Measurements from ENCODE around the gene PBX1. TPM values are rescaled to one million over a fixed set of nuclear protein-coding genes. Genes with fewer than 3 reads are reported as not detected.
A peak's percentile ranks its signal among the peaks of the same experiment; 100 is the strongest.

PBX1 gene
- total RNA-seq, 2 donors from 2014 or later, result 59.9 to 79.2 TPM

DNA sequence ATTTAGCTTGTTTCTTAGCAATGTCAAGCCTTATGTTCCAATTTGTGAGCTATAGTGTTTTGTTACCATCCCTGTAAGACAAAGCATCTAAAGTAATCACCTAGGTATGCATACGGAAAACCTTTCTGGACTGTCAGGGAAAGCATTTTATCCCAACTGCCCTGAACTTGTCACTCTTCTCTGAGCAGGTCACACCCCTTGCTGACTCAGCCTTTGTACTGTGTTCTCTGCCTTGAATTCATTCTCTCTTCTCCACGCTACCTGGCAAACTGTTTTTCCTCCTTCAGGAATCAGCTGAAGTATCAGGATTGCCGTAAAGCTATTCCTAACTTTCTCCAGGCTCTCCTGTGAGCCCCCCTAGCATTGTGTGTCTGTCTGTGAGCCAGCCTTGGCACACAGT is 54.2 kb downstream of the PBX1 start:
- H3K9ac ChIP-seq (ENCODE audit: extremely low read depth, low read length, poor library complexity, severe bottlenecking), result no peak overlapping the region
- WGBS, 2 experiments (ENCODE audit: insufficient coverage in 1 of 2, insufficient read length in 1 of 2), result 75 to 79% methylated on average over 3 of the region's 3 CpGs
- H3K9me3 ChIP-seq (ENCODE audit: control insufficient read depth, low read length), result no peaks in the 10 kb centered on the region
- Mint-ChIP-seq H3K4me1 (peaks cover 56% of the 10 kb centered on the region), H3K36me3 (ENCODE audit: low read depth) (no peaks in the 10 kb centered on the region), H3K4me3 (no peak overlapping the region), H3K9me3 (no peaks in the 10 kb centered on the region), H3K27ac (no peak overlapping the region), H3K27me3 (ENCODE audit: insufficient read depth) (no peaks in the 10 kb centered on the region)
- H3K27me3 ChIP-seq (ENCODE audit: control insufficient read depth, insufficient read depth, low read length, poor library complexity, severe bottlenecking), result no peaks in the 10 kb centered on the region
- no peaks in the 10 kb centered on the region for H3K36me3 ChIP-seq (ENCODE audit: control insufficient read depth, insufficient read depth, low read length)
- H3K4me1 ChIP-seq (ENCODE audit: control insufficient read depth, insufficient read depth, low read length), result peaks cover 5% of the 10 kb centered on the region
- H3K4me3 ChIP-seq (ENCODE audit: low read length), result no peak overlapping the region
- TF ChIP-seq, protein P1, sequence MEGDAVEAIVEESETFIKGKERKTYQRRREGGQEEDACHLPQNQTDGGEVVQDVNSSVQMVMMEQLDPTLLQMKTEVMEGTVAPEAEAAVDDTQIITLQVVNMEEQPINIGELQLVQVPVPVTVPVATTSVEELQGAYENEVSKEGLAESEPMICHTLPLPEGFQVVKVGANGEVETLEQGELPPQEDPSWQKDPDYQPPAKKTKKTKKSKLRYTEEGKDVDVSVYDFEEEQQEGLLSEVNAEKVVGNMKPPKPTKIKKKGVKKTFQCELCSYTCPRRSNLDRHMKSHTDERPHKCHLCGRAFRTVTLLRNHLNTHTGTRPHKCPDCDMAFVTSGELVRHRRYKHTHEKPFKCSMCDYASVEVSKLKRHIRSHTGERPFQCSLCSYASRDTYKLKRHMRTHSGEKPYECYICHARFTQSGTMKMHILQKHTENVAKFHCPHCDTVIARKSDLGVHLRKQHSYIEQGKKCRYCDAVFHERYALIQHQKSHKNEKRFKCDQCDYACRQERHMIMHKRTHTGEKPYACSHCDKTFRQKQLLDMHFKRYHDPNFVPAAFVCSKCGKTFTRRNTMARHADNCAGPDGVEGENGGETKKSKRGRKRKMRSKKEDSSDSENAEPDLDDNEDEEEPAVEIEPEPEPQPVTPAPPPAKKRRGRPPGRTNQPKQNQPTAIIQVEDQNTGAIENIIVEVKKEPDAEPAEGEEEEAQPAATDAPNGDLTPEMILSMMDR (conservative IDR thresholded peaks at IDR 0.05), result no peak
- DNase-seq, result no peak
- no peak overlapping the region for H3K27ac ChIP-seq (ENCODE audit: low read depth, low read length)

DNA sequence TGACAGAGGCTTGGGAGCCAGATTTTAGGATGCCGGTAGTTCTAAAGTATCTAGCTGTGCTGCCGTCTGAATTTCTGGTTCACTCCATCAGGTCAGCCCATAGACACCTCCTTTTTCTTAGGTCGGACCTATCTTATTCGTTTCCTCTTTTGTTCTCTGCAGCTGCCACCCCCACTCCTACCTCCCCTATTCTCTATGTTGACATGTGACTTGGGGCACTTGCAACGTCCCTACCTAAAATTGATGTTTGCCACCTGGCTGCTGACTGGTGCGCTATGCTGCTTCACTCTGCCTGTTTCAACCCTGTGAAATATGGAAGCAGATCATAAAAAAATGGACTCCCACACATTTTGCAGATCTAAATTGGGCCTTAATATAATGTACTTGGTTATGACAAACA is 55.3 kb downstream of the PBX1 start:
- Mint-ChIP-seq H3K4me1 (peaks cover 51% of the 10 kb centered on the region), H3K36me3 (ENCODE audit: low read depth) (no peaks in the 10 kb centered on the region), H3K9me3 (no peaks in the 10 kb centered on the region), H3K27ac (peak overlapping the region; percentile 25), H3K27me3 (ENCODE audit: insufficient read depth) (no peaks in the 10 kb centered on the region), H3K4me3 (no peak overlapping the region)
- H3K36me3 ChIP-seq (ENCODE audit: control insufficient read depth, insufficient read depth, low read length), result no peaks in the 10 kb centered on the region
- H3K9me3 ChIP-seq (ENCODE audit: control insufficient read depth, low read length), result no peaks in the 10 kb centered on the region
- peaks cover 5% of the 10 kb centered on the region for H3K4me1 ChIP-seq (ENCODE audit: control insufficient read depth, insufficient read depth, low read length)
- WGBS, 2 experiments (ENCODE audit: insufficient coverage in 1 of 2, insufficient read length in 1 of 2), result 94% methylated on average over 6 of the region's 6 CpGs
- H3K4me3 ChIP-seq (ENCODE audit: low read length), result no peak overlapping the region
- no peak for DNase-seq
- H3K27ac ChIP-seq (ENCODE audit: low read depth, low read length), result no peak overlapping the region
- no peak overlapping the region for H3K9ac ChIP-seq (ENCODE audit: extremely low read depth, low read length, poor library complexity, severe bottlenecking)
- H3K27me3 ChIP-seq (ENCODE audit: control insufficient read depth, insufficient read depth, low read length, poor library complexity, severe bottlenecking), result no peaks in the 10 kb centered on the region
- TF ChIP-seq, protein P1 (conservative IDR thresholded peaks at IDR 0.05), result no peak

DNA sequence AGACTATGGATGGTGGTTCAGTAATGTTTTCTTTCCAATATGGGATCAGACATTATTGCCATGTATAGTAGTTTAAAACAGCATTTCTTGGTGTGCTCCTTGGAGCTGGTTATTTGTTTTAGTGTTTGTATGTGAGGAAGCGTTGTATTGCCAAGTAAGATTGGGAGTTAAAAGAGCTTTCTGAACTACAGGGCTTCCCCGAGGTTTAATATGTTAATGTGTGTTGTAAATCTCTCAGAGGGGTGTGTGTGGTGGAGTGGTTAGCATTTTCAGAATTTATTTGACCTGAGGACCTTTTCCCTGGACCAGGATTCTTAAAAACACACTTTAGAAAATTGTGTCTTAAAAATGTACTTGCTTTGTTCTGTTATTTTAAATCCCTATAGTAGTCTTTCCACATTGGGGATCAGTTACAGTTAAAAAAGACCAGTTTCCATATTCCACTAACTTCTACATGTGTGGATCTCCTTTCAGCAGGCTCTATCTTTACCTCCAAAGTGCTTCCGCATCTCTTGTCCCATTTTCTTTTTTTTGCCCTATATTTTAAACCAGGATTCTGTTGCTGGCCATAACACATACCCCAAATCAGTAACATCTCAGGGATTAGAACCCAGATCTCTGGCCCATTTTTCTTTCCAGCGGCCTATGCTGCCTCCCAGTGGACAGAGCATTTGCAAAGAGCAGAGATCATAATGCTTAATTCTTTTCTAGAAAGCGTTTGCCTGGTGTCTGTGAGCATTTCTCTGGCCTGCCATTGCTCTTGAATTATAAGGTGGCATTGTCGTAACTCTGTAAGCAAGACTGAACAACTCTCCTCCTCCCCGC is 58.6 kb downstream of the PBX1 start:
- no peaks in the 10 kb centered on the region for H3K4me1 ChIP-seq (ENCODE audit: control insufficient read depth, insufficient read depth, low read length)

More for the DNA sequence above, 58.6 kb downstream of the PBX1 start:
- Mint-ChIP-seq H3K4me1 (peaks cover 36% of the 10 kb centered on the region), H3K4me3 (no peak overlapping the region), H3K27me3 (ENCODE audit: insufficient read depth) (no peaks in the 10 kb centered on the region), H3K36me3 (ENCODE audit: low read depth) (no peaks in the 10 kb centered on the region), H3K27ac (no peak overlapping the region), H3K9me3 (no peaks in the 10 kb centered on the region)
- peak; percentile 87 for DNase-seq
- no peaks in the 10 kb centered on the region for H3K36me3 ChIP-seq (ENCODE audit: control insufficient read depth, insufficient read depth, low read length)
- TF ChIP-seq, protein P1 (conservative IDR thresholded peaks at IDR 0.05), result peak; percentile 84
- no peak overlapping the region for H3K9ac ChIP-seq (ENCODE audit: extremely low read depth, low read length, poor library complexity, severe bottlenecking)
- 61 to 74% methylated on average over 5 to 7 of the region's 7 CpGs for WGBS, 2 experiments (ENCODE audit: insufficient coverage in 1 of 2, insufficient read length in 1 of 2)
- no peaks in the 10 kb centered on the region for H3K27me3 ChIP-seq (ENCODE audit: control insufficient read depth, insufficient read depth, low read length, poor library complexity, severe bottlenecking)
- H3K4me3 ChIP-seq (ENCODE audit: low read length), result no peak overlapping the region
- no peak overlapping the region for H3K27ac ChIP-seq (ENCODE audit: low read depth, low read length)
- H3K9me3 ChIP-seq (ENCODE audit: control insufficient read depth, low read length), result no peaks in the 10 kb centered on the region

All from endodermal cell (in vitro differentiated cells).